GM11168 (cell line): ENCODE measurements around the gene ZDHHC11B.
"Not testable (repeated sequence)": the region's sequence is repeated elsewhere in the genome, so short reads cannot be mapped to it uniquely, and the experiment has no call there.

Source experiments
- in situ Hi-C: fragments of 300-500 bp; cut with MboI; formaldehyde crosslinking; loops from one replicate; pipeline ENCODE4 v1.12.0; 2022; ENCODE audit warnings: low sequenced_read_pairs; ENCODE audit not compliant: unreplicated experiment

ZDHHC11B gene

GRCh38 chr5:693271-694041, 91.1 kb downstream of the ZDHHC11B start, which contains the start of gene TPPP:
TPPP (minus strand) TSS chr5:693352; CDS start chr5:678060, 15,292 bp downstream.
- in situ Hi-C loops, result not testable (repeated sequence)

GRCh38 chr5:692529-693041, 91.9 kb downstream of the ZDHHC11B start:
- in situ Hi-C loops, result not testable (repeated sequence)

- in situ Hi-C loops, result no loop called here
Measured at GRCh38 chr5:691817-692528, 92.6 kb downstream of the ZDHHC11B start.

- in situ Hi-C loops, result not testable (repeated sequence)
Measured at GRCh38 chr5:691049-691448, 93.5 kb downstream of the ZDHHC11B start.

GRCh38 chr5:690293-690692, 94.2 kb downstream of the ZDHHC11B start:
- in situ Hi-C loops, result not testable (repeated sequence)

- in situ Hi-C loops, result not testable (repeated sequence)
Measured at GRCh38 chr5:688348-689010, 96.0 kb downstream of the ZDHHC11B start.

- in situ Hi-C loops, result not testable (repeated sequence)
Measured at GRCh38 chr5:686936-687335, 97.6 kb downstream of the ZDHHC11B start.

GRCh38 chr5:686172-686523, 98.4 kb downstream of the ZDHHC11B start:
- in situ Hi-C loops, result not testable (repeated sequence)

GRCh38 chr5:685262-686171, 99.0 kb downstream of the ZDHHC11B start:
- in situ Hi-C loops, result no loop called here

GRCh38 chr5:684751-685216, 99.7 kb downstream of the ZDHHC11B start:
- in situ Hi-C loops, result no loop called here

- in situ Hi-C loops, result no loop called here
Measured at GRCh38 chr5:683551-684481, 100.7 kb downstream of the ZDHHC11B start.

- in situ Hi-C loops, result not testable (repeated sequence)
Measured at GRCh38 chr5:682651-683358, 101.7 kb downstream of the ZDHHC11B start.

GRCh38 chr5:682216-682615, 102.3 kb downstream of the ZDHHC11B start:
- in situ Hi-C loops, result not testable (repeated sequence)

GRCh38 chr5:681317-682191, 103.0 kb downstream of the ZDHHC11B start:
- in situ Hi-C loops, result not testable (repeated sequence)

GRCh38 chr5:680836-681235, 103.7 kb downstream of the ZDHHC11B start:
- in situ Hi-C loops, result not testable (repeated sequence)

- in situ Hi-C loops, result not testable (repeated sequence)
Measured at GRCh38 chr5:680118-680795, 104.3 kb downstream of the ZDHHC11B start.
